Neuronal stem cell (in vitro differentiated cells): ENCODE measurements around the gene GP9.
"Not testable (repeated sequence)": the region's sequence is repeated elsewhere in the genome, so short reads cannot be mapped to it uniquely, and the experiment has no call there.

ENCODE experiments used
- DNase-seq: peaks from one replicate; pipeline ENCODE4 v3.0.0-alpha.2; 2013; ENCODE audit warnings: low spot score
- H2AFZ ChIP-seq: one replicate; pipeline ENCODE4 v1.6.1; 2013; ENCODE audit warnings: mild to moderate bottlenecking, low read length, inconsistent platforms
- H2AK5ac ChIP-seq: 2 replicates; pipeline ENCODE4 v1.6.1; 2013; ENCODE audit warnings: low read depth, mild to moderate bottlenecking, inconsistent platforms, low read length, moderate library complexity, mixed read lengths
- H2BK120ac ChIP-seq: 2 replicates; pipeline ENCODE4 v1.6.1; 2013; ENCODE audit warnings: low read depth, mild to moderate bottlenecking, inconsistent platforms, low read length, moderate library complexity, mixed read lengths
- H2BK12ac ChIP-seq: one replicate; pipeline ENCODE4 v1.6.1; 2013; ENCODE audit warnings: low read length, inconsistent platforms
- H2BK15ac ChIP-seq: 2 replicates; pipeline ENCODE4 v1.6.1; 2013; ENCODE audit warnings: mild to moderate bottlenecking, low read length, inconsistent platforms, mixed read lengths
- H2BK5ac ChIP-seq: one replicate; pipeline ENCODE4 v1.6.1; 2013; ENCODE audit warnings: inconsistent platforms, mild to moderate bottlenecking, low read length, moderate library complexity
- H3K14ac ChIP-seq: one replicate; pipeline ENCODE4 v1.6.1; 2013; ENCODE audit warnings: low read length, inconsistent platforms
- H3K18ac ChIP-seq: 2 replicates; pipeline ENCODE4 v1.6.1; 2013; ENCODE audit warnings: low read length, inconsistent platforms
- H3K23ac ChIP-seq: 2 replicates; pipeline ENCODE4 v1.6.1; 2013; ENCODE audit warnings: low read depth, mild to moderate bottlenecking, mixed read lengths, low read length, inconsistent platforms; ENCODE audit not compliant: poor library complexity
- H3K27ac ChIP-seq: replicated peaks from 3 replicates; pipeline ENCODE4 v1.5.1; 2013; ENCODE audit warnings: low read length, inconsistent platforms
- H3K27me3 ChIP-seq, 3 experiments: 2 replicates each; pipeline ENCODE4 v1.6.1; 2013; ENCODE audit warnings: low read length in 3 of 3, mild to moderate bottlenecking in 2 of 3, inconsistent platforms in 1 of 3, low read depth in 1 of 3, mixed read lengths in 1 of 3, moderate library complexity in 1 of 3; ENCODE audit not compliant: control insufficient read depth in 3 of 3, insufficient read depth in 3 of 3
- H3K36me3 ChIP-seq, 2 donors: replicated peaks in 1 of 2; 2 replicates each; pipeline ENCODE4 v1.6.1; 2013; ENCODE audit warnings: low read length in 2 of 2; ENCODE audit not compliant: control insufficient read depth in 2 of 2, insufficient read depth in 2 of 2
- H3K4ac ChIP-seq: 2 replicates; pipeline ENCODE4 v1.6.1; 2013; ENCODE audit warnings: inconsistent platforms, mild to moderate bottlenecking, low read length, moderate library complexity
- H3K4me1 ChIP-seq, 2 donors: 1 replicate in 1 of 2; 2 replicates in 1 of 2; pipeline ENCODE4 v1.6.1; 2013; ENCODE audit warnings: low read length in 2 of 2, low read depth in 1 of 2; ENCODE audit not compliant: control insufficient read depth in 2 of 2, insufficient read depth in 1 of 2
- H3K4me2 ChIP-seq: one replicate; pipeline ENCODE4 v1.6.1; 2013; ENCODE audit warnings: mild to moderate bottlenecking, low read length, inconsistent platforms; ENCODE audit not compliant: insufficient read depth, poor library complexity, severe bottlenecking
- H3K4me3 ChIP-seq, 2 donors: 2 replicates each; pipeline ENCODE4 v1.5.1; 2013; ENCODE audit warnings: low read length in 2 of 2, mild to moderate bottlenecking in 2 of 2, inconsistent platforms in 1 of 2, moderate library complexity in 1 of 2
- H3K79me1 ChIP-seq: one replicate; pipeline ENCODE4 v1.6.1; 2013; ENCODE audit warnings: low read depth, mild to moderate bottlenecking, inconsistent platforms, low read length, moderate library complexity
- H3K9ac ChIP-seq: one replicate; pipeline ENCODE4 v1.6.1; 2013; ENCODE audit warnings: mild to moderate bottlenecking, low read depth, low read length, inconsistent platforms; ENCODE audit not compliant: poor library complexity
- H3K9me3 ChIP-seq, 2 donors: replicated peaks in 1 of 2; 2 replicates each; pipeline versions ENCODE3 to v1.6.1; 2013; ENCODE audit warnings: low read length in 2 of 2, mild to moderate bottlenecking in 2 of 2, inconsistent platforms in 1 of 2, low read depth in 1 of 2, mixed read lengths in 1 of 2, moderate library complexity in 1 of 2; ENCODE audit not compliant: control insufficient read depth in 2 of 2, insufficient read depth in 1 of 2
- H4K8ac ChIP-seq: one replicate; pipeline ENCODE4 v1.6.1; 2013; ENCODE audit warnings: low read depth, mild to moderate bottlenecking, inconsistent platforms, low read length, moderate library complexity
- H4K91ac ChIP-seq: one replicate; pipeline ENCODE4 v1.6.1; 2013; ENCODE audit warnings: low read length, low read depth, mild to moderate bottlenecking, inconsistent platforms; ENCODE audit not compliant: poor library complexity
- WGBS, 2 donors: extraction: QIAGEN DNeasy Blood & Tissue Kit; methylation state at CpG; one replicate each; pipeline ENCODE4 v1.1.7; 2013; ENCODE audit warnings: missing lambda C conversion rate in 2 of 2, mixed read lengths in 1 of 2; ENCODE audit not compliant: insufficient read length in 2 of 2, insufficient replicate concordance in 1 of 2; ENCODE audit errors: extremely low coverage in 2 of 2; 5-methylcytosine and 5-hydroxymethylcytosine counted together

The GP9 gene

DNA sequence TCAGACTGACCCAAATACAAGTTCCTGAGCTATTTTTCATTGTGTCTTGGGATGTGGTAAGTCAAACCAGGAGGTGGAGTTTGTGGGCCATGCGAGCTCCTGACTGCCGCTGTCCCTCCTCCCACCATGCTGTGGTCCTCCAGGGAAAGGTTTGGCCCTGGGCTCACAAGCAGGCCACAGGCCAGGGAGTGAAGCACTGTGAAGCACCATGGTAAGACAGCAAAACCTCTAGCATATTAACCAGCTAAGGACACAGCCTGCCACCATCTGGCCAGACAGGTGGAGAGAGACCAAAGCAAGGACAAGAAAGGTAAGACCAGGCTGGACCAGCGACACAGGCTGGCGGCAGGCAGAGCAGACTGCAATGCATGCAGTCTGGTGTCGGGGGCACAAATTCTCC is 45.7 kb downstream of the GP9 start:
- Histone ChIP-seq H3K9me3 (peaks cover 0 to 2% of the 10 kb centered on the region in 2 donors), H3K14ac (no peak overlapping the region), H2BK15ac (no peak overlapping the region), H3K79me1 (peaks cover 4% of the 10 kb centered on the region), H4K91ac (no peak overlapping the region), H3K23ac (peak overlapping the region; percentile 58), H2AK5ac (no peak overlapping the region), H3K4me1 (peaks cover 0 to 4% of the 10 kb centered on the region in 2 donors), H2BK120ac (no peak overlapping the region), H2AFZ (no peak overlapping the region), H3K27me3 (no peaks in the 10 kb centered on the region), H3K4me2 (no peak overlapping the region), H2BK12ac (no peak overlapping the region), H3K4ac (no peak overlapping the region), H3K36me3 (peaks cover 3 to 22% of the 10 kb centered on the region in 2 donors), H3K4me3 (peak overlapping the region in 1 of 2 donors; percentile 43), H3K9ac (no peak overlapping the region), H3K27ac (no peak overlapping the region), H2BK5ac (no peak overlapping the region), H4K8ac (no peak overlapping the region), H3K18ac (no peak overlapping the region)
- WGBS, 2 donors = no CpG with 5 or more reads among the region's 5 CpGs
- DNase-seq = no peak

DNA sequence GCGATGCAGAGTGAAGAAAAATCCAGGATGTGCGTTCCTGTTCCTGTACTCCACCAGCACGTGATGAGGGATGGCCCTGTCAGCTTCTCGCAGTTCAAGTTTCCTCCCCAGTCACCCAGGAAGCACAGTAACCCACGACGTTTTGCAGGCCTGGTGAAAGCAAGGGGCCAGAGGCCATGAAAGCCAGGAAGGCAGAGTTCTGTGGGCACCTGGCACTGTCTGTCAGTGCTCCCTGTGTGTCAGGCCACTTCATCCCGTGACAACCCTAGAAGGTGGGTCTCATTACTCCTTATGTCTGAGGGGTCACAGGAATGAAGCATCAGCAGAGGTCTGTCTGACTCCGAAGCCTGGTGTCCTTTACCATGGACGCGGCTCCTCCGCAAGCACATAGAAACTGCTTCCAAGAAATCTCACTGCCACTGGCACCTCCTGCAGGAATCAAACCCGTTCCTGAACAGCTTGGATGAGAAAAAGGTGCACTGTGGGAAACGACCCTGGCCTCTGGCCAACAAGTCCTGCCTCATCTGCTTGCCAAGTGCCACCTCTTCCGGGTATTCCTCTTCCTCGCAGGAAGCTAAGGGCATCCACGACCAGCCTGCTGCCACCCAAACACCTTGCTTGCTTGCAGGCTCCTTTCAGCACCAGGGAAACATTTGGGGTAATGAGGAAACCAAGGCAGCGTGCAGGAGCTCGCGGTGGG is 46.4 kb downstream of the GP9 start:
- peaks cover 0 to 4% of the 10 kb centered on the region in 2 donors for H3K4me1 ChIP-seq
- no peak overlapping the region for H4K8ac ChIP-seq
- H3K23ac ChIP-seq = no peak overlapping the region
- H3K18ac ChIP-seq = no peak overlapping the region
- no peak overlapping the region for H2BK12ac ChIP-seq
- peaks cover 4% of the 10 kb centered on the region for H3K79me1 ChIP-seq
- H2BK5ac ChIP-seq = no peak overlapping the region
- H3K9ac ChIP-seq = no peak overlapping the region
- H3K4ac ChIP-seq = no peak overlapping the region
- no peak overlapping the region for H3K4me2 ChIP-seq
- H3K9me3 ChIP-seq = no peaks in the 10 kb centered on the region
- DNase-seq = no peak
- H3K27me3 ChIP-seq = no peaks in the 10 kb centered on the region
- no peak overlapping the region for H3K14ac ChIP-seq
- WGBS, 2 donors = no CpG with 5 or more reads among the region's 19 CpGs
- H2BK15ac ChIP-seq = no peak overlapping the region
- H3K4me3 ChIP-seq = no peak overlapping the region
- no peak overlapping the region for H4K91ac ChIP-seq
- H2AK5ac ChIP-seq = no peak overlapping the region
- H3K36me3 ChIP-seq = peaks cover 0 to 22% of the 10 kb centered on the region in 2 donors
- H2BK120ac ChIP-seq = no peak overlapping the region
- H3K27ac ChIP-seq = no peak overlapping the region
- H2AFZ ChIP-seq = no peak overlapping the region

DNA sequence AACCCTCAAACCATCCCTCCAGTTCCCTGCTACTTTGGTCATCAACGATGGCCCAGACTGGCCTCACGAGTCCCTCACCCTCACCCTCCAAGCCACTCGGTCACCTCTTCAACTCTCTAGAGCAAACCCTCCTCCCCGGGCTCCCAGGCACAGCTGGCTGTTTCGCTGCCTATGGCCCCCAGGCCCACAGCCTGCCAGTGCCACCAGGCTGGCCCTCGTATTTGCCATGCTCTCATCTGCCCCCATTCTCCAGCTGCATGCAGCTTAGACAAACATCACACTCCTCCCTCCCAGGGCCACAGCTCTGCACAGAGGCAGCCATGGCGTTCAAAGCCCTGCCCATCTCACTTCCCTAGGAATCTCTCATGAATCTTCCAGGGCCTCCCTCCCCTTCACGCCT is 47.2 kb downstream of the GP9 start:
- Histone ChIP-seq H2BK15ac (no peak overlapping the region), H2BK120ac (no peak overlapping the region), H3K4me2 (no peak overlapping the region), H3K18ac (no peak overlapping the region), H2AK5ac (no peak overlapping the region), H4K8ac (no peak overlapping the region), H3K23ac (no peak overlapping the region), H3K4ac (no peak overlapping the region), H3K14ac (peak overlapping the region; percentile 17), H3K36me3 (peaks cover 0 to 22% of the 10 kb centered on the region in 2 donors), H3K4me3 (no peak overlapping the region), H2AFZ (no peak overlapping the region), H3K27ac (no peak overlapping the region), H3K4me1 (peaks cover 0 to 4% of the 10 kb centered on the region in 2 donors), H4K91ac (no peak overlapping the region), H2BK12ac (no peak overlapping the region), H3K79me1 (peaks cover 4% of the 10 kb centered on the region), H3K9ac (peak overlapping the region; percentile 2), H3K9me3 (no peaks in the 10 kb centered on the region), H2BK5ac (no peak overlapping the region), H3K27me3 (no peaks in the 10 kb centered on the region)
- WGBS, 2 donors = no CpG with 5 or more reads among the region's 8 CpGs
- no peak for DNase-seq

DNA sequence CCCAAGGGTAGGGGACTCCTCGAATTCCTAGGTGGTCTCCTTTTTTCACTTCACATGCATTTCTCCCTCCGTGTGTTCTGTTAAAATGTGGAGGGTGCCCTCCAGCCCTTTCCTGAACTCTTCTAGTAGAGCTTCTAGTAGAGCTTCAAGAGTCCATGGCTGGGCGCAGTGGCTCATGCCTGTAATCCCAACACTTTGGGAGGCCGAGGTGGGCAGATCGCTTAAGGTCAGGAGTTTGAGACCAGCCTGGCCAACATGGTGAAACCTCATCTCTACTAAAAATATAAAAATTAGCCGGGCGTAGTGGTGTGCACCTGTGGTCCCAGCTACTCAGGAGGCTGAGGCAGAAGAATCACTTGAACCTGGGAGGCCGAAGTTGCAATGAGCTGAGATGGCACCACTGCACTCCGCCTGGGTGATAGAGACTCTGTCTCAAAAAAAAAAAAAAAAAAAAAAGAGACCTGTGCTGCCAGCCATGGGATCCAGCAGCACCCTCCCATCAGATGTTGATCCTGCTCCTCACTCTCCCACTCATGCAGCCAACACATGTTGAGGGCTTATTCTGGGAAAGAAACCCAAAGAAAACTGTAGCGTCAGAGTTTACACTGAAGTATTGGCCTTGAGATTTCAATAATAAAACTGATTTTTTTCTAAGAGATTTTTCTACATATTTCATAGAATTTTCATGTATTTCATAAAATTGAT is 50.6 kb downstream of the GP9 start:
- H3K9me3 ChIP-seq, H3K23ac ChIP-seq, H3K4me1 ChIP-seq, H3K4ac ChIP-seq, H3K9ac ChIP-seq, H3K18ac ChIP-seq, H2BK120ac ChIP-seq, H2BK12ac ChIP-seq, H3K14ac ChIP-seq, H3K4me2 ChIP-seq, H2BK5ac ChIP-seq, H2BK15ac ChIP-seq, H4K8ac ChIP-seq, H3K4me3 ChIP-seq, H3K27ac ChIP-seq, H3K27me3 ChIP-seq, H3K79me1 ChIP-seq, H4K91ac ChIP-seq, DNase-seq, H2AFZ ChIP-seq, H2AK5ac ChIP-seq: not testable (repeated sequence)
- WGBS, 2 donors = no CpG with 5 or more reads among the region's 10 CpGs
- peaks cover 0 to 40% of the 10 kb centered on the region in 2 donors for H3K36me3 ChIP-seq
